Heart right ventricle (tissue), 16 donors: ENCODE measurements around the gene KIF1A. TPM values are rescaled to one million over a fixed set of nuclear protein-coding genes. Genes with fewer than 3 reads are reported as not detected.

Experiments used
- ATAC-seq, 8 donors: fragments of 200-7000 bp; cut with Tn5 transposase; one replicate each; pipeline ENCODE4 v1.9.1; 2020; ENCODE audit warnings: mild to moderate bottlenecking in 8 of 8, moderate library complexity in 8 of 8, moderate number of reproducible peaks in 1 of 8
- DNase-seq, 2 donors: peaks; one replicate each; pipeline ENCODE4 v3.0.0-alpha.2; 2020
- H3K27ac ChIP-seq, 10 donors: fragments of 200-600 bp; sonication (generic) in 2 of 10; one replicate each; pipeline versions ENCODE4 v1.5.0 to v1.8.0; 2020 to 2022; ENCODE audit warnings: mild to moderate bottlenecking in 3 of 10
- H3K27me3 ChIP-seq, 7 donors: fragments of 200-600 bp; one replicate each; pipeline ENCODE4 v1.8.0; 2021 to 2022; ENCODE audit warnings: mild to moderate bottlenecking in 2 of 7
- H3K36me3 ChIP-seq, 9 donors: fragments of 200-600 bp; sonication (generic) in 1 of 9; one replicate each; pipeline versions ENCODE4 v1.5.0 to v1.8.0; 2020 to 2022; ENCODE audit warnings: mild to moderate bottlenecking in 2 of 9
- H3K4me1 ChIP-seq, 9 donors: fragments of 200-600 bp; sonication (generic) in 1 of 9; one replicate each; pipeline versions ENCODE4 v1.5.0 to v1.8.0; 2020 to 2022; ENCODE audit warnings: mild to moderate bottlenecking in 4 of 9
- H3K4me3 ChIP-seq, 10 donors: fragments of 200-600 bp; sonication (generic) in 2 of 10; one replicate each; pipeline versions ENCODE4 v1.5.0 to v1.8.0; 2020 to 2022; ENCODE audit warnings: mild to moderate bottlenecking in 7 of 10, moderate library complexity in 2 of 10
- H3K9me3 ChIP-seq, 11 donors: fragments of 200-600 bp in 10 of 11; sonication (generic) in 2 of 11; one replicate each; pipeline versions ENCODE4 v1.5.0 to v1.8.0; 2013 to 2022; ENCODE audit warnings: mild to moderate bottlenecking in 2 of 11, control low read depth in 1 of 11, moderate library complexity in 1 of 11
- CTCF ChIP-seq, 9 donors: fragments of 200-600 bp; sonication (generic) in 2 of 9; IDR thresholded peaks; one replicate each; pipeline versions ENCODE4 v1.5.0 to v1.8.0; 2021 to 2022; ENCODE audit warnings: antibody characterized with exemption in 9 of 9, mild to moderate bottlenecking in 5 of 9, moderate library complexity in 1 of 9
- WGBS, 2 donors: extraction: QIAGEN DNeasy Blood & Tissue Kit; methylation state at CpG; one replicate each; pipeline ENCODE4 v1.1.7; 2013; ENCODE audit warnings: inconsistent platforms in 1 of 2; 5-methylcytosine and 5-hydroxymethylcytosine counted together
- intact Hi-C, 10 donors: fragments of 100-400 bp; cut with DNase I; formaldehyde crosslinking; loops; one replicate each; pipeline versions ENCODE4 v1.11.1 to v1.14.2; 2022
- polyA plus RNA-seq, 2 donors: library from polyadenylated mRNA; stranded (reverse); fragments of 200-250 nt; gene quantifications; one replicate each; pipeline ENCODE4 v1.2.3, GENCODE V29; 2013
- total RNA-seq, 10 donors: library from RNA; stranded (reverse); fragmentation: NEBNext Ultra II Directional in 3 of 10; extraction: Animal tissue kit (Norgen Biotek cat#: 25700) in 3 of 10; gene quantifications; one replicate each; pipeline versions ENCODE4 v1.2.1 to v1.2.4, GENCODE V29; 2021 to 2023
- donor health status: Arrhythmogenic right ventricular cardiomyopathy.
- donor health status: ischemic (EF 13 %, LVEDD 7.1; RV severe dilation, severe dysfunction).
- donor health status: healthy with polysubstance abuse.
- donor health status: DM: no; HTN: yes; CAD: no.
- donor health status: DM: no; HTN: no; CAD: no.
- donor health status: ischemic (EF 25% LVEDD 6.9; RV normal size, moderate dysfunction).
- donor health status: ischemic (EF 25% LVEDD 5.7; RV mildly dilated, moderate dysfunction).
- donor health status: healthy.
- donor health status: DM: yes; HTN: yes; CAD: no.
- donor health status: Ischemic cardiomyopathy.
- donor health status: ischemic (EF 35%, LVEDD 5.7; RV mildly dilated, moderate dysfunction).
- donor health status: nonischemic (EF 11% LVEDD 7.7; RV severe dilation, severe dysfunction).
- donor health status: DM: yes; HTN: yes; CAD: no.
- donor health status: PGD.
- donor health status: ischemic (EF 29% LVEDD 5.4; RV normal size, mild dysfunction).
- donor health status: nonischemic (EF 23%, LVEDD 6.1; RV moderate dilation, normal function).

KIF1A gene
- total and polyA plus RNA-seq, 12 donors, result 0.37 to 21.4 (median 1.4) TPM

GRCh38 chr2:240810199-240810598 is 9.8 kb downstream of the KIF1A start:
- intact Hi-C loops, result no loop called here
- WGBS, 2 donors, result 61 to 62% methylated on average over 6 of the region's 6 CpGs
- no peaks in the 10 kb centered on the region for H3K4me1 ChIP-seq
- DNase-seq (no peak), ATAC-seq (no peak)
- H3K36me3 ChIP-seq, result no peaks in the 10 kb centered on the region
- H3K27ac ChIP-seq, result no peak overlapping the region
- H3K27me3 ChIP-seq, result peaks cover 0 to 17% (median 10%) of the 10 kb centered on the region in 7 donors
- H3K4me3 ChIP-seq, result no peak overlapping the region
- peak in 1 of 9 donors; percentile 4 for TF ChIP-seq CTCF (IDR thresholded peaks at IDR 0.05)
- H3K9me3 ChIP-seq, result peaks cover 0 to 24% (median 4%) of the 10 kb centered on the region in 11 donors

GRCh38 chr2:240809276-240809675 is 10.7 kb downstream of the KIF1A start:
- intact Hi-C loops, result no loop called here

GRCh38 chr2:240806459-240806858 is 13.6 kb downstream of the KIF1A start:
- WGBS, 2 donors, result 87 to 91% methylated on average over 2 of the region's 2 CpGs
- DNase-seq, result no peak
- Histone ChIP-seq H3K36me3 (no peaks in the 10 kb centered on the region), H3K27ac (no peak overlapping the region), H3K9me3 (peaks cover 0 to 11% (median 0%) of the 10 kb centered on the region in 11 donors), H3K4me1 (no peaks in the 10 kb centered on the region), H3K4me3 (no peak overlapping the region), H3K27me3 (peaks cover 0 to 37% (median 27%) of the 10 kb centered on the region in 7 donors)
- intact Hi-C loops, result no loop called here
- no peak for TF ChIP-seq CTCF (IDR thresholded peaks at IDR 0.05)
- no peak for ATAC-seq

More at GRCh38 chr2:240809276-240809675, 10.7 kb downstream of the KIF1A start:
- Histone ChIP-seq H3K4me1 (no peaks in the 10 kb centered on the region), H3K4me3 (no peak overlapping the region), H3K9me3 (peaks cover 0 to 16% (median 4%) of the 10 kb centered on the region in 11 donors), H3K27ac (no peak overlapping the region), H3K27me3 (peaks cover 0 to 17% (median 10%) of the 10 kb centered on the region in 7 donors), H3K36me3 (no peaks in the 10 kb centered on the region)
- no peak for TF ChIP-seq CTCF (IDR thresholded peaks at IDR 0.05)
- WGBS, 2 donors, result 88 to 89% methylated on average over 9 of the region's 9 CpGs
- DNase-seq (no peak), ATAC-seq (no peak)

- Histone ChIP-seq H3K36me3 (no peaks in the 10 kb centered on the region), H3K9me3 (peaks cover 0 to 11% (median 0%) of the 10 kb centered on the region in 11 donors), H3K27ac (no peak overlapping the region), H3K4me3 (no peak overlapping the region), H3K27me3 (peaks cover 0 to 41% (median 32%) of the 10 kb centered on the region in 7 donors), H3K4me1 (no peaks in the 10 kb centered on the region)
- WGBS, 2 donors, result 84 to 89% methylated on average over 4 of the region's 4 CpGs
- no peak for DNase-seq
- no peak for TF ChIP-seq CTCF (IDR thresholded peaks at IDR 0.05)
- intact Hi-C loops, result no loop called here
- no peak for ATAC-seq
Measured at GRCh38 chr2:240806006-240806405, 14.0 kb downstream of the KIF1A start.
